ENCODE results near the gene DHX32.

The DHX32 gene

DNA sequence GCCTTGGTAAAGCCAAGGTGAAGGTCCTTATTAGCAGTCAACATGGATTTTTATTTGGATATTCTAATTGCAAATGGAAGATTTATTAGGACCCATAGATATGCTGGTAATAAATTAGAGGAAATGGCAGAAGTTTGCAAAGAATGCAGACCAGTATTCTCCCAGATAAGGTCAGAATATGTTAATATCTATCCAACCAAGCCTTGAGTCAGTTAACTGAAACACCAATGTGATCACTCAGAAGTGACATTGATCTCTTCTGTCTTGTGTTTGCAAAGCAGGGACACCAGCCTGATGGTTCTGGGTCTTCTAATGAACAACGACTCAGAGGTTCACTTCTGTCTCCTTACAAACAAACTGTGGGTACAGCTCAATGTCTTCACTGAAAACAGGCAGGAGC is 79.5 kb downstream of the DHX32 start:
- DNase-seq = no peak

DNA sequence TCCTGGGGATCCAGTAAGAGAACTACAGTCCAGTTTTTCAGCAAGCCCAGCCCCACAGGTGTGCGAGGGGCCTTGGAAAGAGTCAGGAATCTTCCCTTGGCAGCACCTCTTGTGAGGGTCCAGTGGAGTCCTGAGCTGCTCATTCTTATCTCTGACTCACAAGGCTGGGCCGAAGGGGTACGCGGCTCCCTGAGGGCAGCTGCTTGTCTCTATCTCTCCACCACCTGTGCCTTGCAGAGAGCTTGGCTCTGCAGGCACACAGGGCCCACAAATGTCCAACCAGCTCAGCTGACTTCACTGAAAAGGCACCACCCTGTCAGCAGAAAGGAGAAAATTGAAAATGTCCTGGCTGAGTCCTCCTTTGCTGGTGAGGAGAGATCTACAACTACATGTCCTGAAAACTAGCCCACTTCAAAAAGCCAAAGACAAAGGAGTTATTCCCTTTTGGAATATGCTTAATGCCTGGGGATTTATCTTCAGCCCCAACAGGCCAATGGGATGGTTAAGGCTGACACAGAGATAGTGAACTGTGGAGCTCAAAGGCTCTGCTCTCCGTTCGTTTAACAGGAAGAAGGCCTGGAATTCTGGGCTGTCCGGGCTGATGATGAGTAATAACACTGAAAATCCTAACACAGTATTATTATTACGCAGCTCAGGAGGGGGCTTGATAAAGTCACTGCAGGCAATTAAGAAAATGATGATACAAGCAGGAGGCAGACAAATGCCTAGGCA is 81.5 kb downstream of the DHX32 start:
- DNase-seq = no peak

DNA sequence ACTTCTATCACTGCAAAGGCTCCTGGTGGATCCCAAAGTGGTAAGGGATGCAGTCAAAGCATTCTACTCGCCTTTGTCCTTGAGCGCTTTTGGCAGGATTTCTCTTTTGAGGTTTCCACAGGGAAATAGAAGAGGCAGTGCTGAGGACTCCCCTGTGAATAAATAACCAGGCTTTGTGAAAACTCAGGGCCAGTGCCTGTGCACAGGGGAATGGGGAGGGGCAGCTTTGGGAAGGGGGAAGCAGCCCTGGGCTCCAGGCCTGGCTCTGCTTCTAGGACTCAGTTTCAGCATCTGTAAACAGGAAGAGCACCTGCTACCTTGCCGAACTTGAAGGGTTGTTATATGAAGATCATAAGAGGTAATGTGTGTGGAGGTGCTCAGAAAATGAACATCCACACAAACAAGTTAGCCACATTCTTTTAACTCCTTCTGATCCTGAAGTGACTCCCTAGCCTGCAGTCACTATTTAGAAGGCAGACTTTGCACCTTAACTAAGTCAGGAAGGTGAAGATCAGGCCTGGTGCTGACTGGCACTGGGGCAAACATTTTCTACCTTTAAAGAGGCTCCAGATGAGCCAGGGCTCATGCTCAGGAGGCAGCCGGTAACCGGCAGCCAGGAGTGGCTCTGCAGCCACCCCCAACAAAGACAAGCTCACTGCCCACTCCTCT is 83.0 kb downstream of the DHX32 start:
- no peak for DNase-seq

DNA sequence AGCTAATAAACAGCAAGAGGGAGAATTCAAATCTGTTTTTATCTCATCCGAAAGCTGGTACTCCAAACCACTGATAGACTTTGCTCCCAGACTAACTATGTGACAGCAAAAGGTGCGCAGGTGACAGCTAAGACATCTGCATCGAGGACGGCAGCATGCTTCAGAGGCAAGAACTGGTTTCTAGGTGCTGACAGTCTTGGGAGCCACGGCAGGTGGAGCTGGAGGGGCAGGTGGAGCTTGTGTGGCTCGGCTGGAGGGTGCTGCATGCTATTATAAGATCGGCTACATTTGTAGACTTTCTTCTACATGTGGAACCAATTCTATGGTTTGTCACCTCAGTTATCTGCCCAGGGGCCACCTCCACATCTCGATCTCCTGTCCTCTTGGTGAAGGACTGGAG is 83.7 kb downstream of the DHX32 start:
- DNase-seq = no peak

DNA sequence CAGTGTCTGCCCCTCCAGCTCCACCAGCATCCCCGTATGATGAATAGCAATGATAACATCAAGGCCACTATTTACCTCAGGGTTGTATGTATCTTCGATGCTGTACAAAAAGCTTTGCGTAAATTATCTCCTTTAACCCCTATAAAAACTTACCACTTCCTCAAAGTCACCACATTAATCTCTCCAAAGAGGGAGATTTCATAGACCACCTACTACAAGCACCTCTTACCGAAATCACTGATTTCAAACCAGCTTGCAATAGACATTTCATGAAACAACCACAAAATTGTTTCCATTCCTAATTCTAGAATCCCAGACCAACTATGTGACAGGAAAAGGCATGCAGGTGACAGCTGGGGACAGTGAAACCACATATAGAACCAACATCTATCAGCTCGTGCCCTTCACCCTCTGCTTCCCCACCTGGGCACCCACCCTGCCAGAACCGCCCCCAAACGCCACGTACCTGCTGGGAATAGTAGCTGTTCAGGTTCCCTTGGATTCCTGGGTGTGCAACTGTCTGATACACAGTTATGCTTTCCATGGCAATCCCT is 85.4 kb downstream of the DHX32 start:
- no peak for DNase-seq

DNA sequence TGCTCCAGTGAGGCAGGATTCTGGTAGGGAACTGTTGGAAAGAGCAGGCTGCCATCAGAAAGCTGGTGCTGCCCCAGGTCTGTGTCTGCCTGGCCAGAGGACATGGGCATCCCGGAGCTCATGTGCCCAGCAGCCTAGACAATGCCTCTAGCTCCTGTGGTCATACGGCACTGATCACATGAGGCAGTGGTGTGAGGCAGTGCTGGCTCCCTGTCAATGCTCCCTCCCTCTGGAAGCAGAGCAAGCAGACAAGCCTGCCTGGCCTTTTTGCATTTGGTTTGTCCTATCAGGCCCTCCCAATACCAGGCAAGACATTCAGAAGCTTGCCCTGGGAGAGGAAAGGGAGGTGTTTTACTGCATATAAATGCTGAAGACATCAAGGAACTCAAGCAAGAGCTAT is 86.0 kb downstream of the DHX32 start:
- no peak for DNase-seq

DNA sequence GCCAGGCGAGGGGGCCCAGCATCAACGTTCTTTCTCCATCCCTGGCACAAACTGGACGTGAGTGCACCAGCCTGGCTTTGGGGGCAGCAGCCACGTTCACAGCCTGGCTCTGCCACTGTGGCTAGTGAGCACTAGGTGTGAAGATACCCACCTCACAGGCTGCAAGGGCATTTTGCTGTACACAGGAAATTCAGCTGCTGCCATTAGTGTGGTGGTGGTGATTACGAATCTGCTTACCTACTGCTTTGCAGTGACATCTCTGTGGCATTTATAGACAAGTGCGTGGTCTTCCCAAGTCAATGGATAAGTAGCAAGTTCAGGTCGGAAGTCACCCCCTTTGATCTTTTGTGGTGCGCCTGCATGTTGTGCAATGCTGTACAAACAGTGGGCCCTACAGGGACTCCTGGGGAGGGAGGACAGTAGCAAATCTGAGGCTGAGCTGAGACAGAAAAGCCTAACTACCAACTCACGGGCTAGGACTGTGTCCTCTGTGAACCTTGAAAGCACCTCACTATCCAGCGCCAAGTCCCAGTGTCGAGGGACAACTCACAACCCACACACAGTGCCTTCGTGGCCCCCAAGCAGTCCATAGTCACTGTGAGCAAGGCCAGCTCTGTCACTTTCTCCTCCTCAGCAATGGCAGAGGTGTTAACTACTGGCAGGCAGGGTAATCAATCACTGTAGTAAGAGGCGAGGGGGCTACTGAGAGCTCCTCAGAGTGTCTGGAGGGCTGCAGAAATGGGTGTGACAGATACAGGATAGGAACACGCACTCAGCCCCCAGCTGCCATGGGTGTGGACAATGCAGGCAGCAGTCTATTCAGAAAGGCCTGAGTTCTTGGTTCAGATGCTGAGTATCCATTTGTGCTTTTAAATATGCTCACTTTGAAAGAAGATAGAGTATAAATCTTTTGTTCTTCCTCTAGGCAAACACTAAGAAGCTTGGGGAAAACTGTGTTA is 88.5 kb downstream of the DHX32 start:
- DNase-seq = no peak

DNA sequence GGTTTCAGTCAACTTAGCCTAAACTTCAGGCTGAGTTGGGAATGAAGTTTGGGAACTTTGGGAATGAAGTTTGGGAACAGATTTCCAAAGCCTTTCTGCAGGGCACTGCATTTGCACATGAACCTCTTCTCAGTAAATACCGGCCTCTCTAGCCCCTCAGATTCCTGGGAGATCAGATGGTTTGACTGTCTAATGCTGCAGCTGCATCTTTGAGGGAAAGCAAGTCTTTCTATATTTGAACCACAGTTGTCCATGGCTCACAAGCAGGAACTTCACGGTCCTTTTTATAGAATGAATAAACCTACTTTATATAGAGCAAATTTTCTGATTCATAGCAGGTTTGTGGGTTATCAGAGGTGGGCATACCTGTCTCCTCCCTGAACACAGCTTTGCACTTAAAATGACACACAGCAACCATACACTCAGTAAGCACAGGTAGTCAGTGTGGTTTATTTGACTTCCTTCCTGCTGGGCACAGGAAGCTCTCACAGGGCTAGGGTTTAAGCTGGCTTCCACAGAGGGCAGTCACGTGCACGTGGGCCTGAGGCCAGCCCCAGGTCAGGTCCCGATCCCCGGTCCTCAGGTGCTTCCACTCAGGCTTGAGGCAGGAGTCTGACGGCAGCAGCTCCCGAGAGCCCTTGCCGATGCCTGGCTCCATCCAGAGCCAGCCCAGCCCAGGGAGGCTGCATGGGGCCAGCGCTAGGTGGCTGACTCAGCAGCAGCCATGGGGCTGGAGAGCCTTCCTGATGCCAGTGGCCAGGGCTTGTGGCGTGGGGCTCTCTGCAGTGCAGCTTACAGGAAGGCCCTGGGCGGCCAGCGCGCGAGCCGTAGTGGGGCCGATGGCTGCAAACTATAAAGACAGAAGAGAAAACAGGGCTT is 92.7 kb downstream of the DHX32 start:
- DNase-seq = no peak
